HK-2 (cell line): ENCODE data around the gene GTPBP4.
"Not testable (repeated sequence)": the region's sequence is repeated elsewhere in the genome, so short reads cannot be mapped to it uniquely, and the experiment has no call there.

Experiments used
- DNase-seq: peaks from one replicate; pipeline ENCODE4 v3.0.0-alpha.2; 2018; ENCODE audit not compliant: unreplicated experiment

GTPBP4 gene

GRCh38 chr10:988667-989545 lies 672 bp downstream of the GTPBP4 start:
- DNase-seq, result no peak

- no peak for DNase-seq
These were observed 2.6 kb downstream of the GTPBP4 start for GRCh38 chr10:990808-991207.

GRCh38 chr10:992467-992866 lies 4.2 kb downstream of the GTPBP4 start:
- DNase-seq, result no peak

- DNase-seq, result no peak
These were observed 4.6 kb downstream of the GTPBP4 start for GRCh38 chr10:992871-993270.

GRCh38 chr10:994836-995558 lies 6.8 kb downstream of the GTPBP4 start:
- DNase-seq, result no peak

GRCh38 chr10:995559-995926 lies 7.3 kb downstream of the GTPBP4 start:
- no peak for DNase-seq

GRCh38 chr10:996031-996430 lies 7.8 kb downstream of the GTPBP4 start:
- DNase-seq, result no peak

GRCh38 chr10:997266-998022 lies 9.2 kb downstream of the GTPBP4 start:
- DNase-seq, result no peak

- DNase-seq, result no peak
These were observed 14.3 kb downstream of the GTPBP4 start for GRCh38 chr10:1002425-1003006.

- no peak for DNase-seq
These were observed 15.8 kb downstream of the GTPBP4 start for GRCh38 chr10:1003884-1004670.

- DNase-seq, result no peak
These were observed 18.3 kb downstream of the GTPBP4 start for GRCh38 chr10:1006573-1006972.

GRCh38 chr10:1007583-1007982 lies 19.3 kb downstream of the GTPBP4 start:
- no peak for DNase-seq

- DNase-seq, result no peak
These were observed 20.8 kb downstream of the GTPBP4 start for GRCh38 chr10:1009071-1009494.

GRCh38 chr10:1009947-1010346 lies 21.7 kb downstream of the GTPBP4 start:
- DNase-seq, result not testable (repeated sequence)

GRCh38 chr10:1010703-1011102 lies 22.5 kb downstream of the GTPBP4 start:
- DNase-seq, result no peak

GRCh38 chr10:1011696-1012095 lies 23.5 kb downstream of the GTPBP4 start:
- no peak for DNase-seq

GRCh38 chr10:1015688-1016087 lies 27.5 kb downstream of the GTPBP4 start:
- no peak for DNase-seq

- no peak for DNase-seq
These were observed 31.1 kb downstream of the GTPBP4 start for GRCh38 chr10:1019362-1019761.

GRCh38 chr10:1020460-1020859 lies 32.2 kb downstream of the GTPBP4 start:
- no peak for DNase-seq

GRCh38 chr10:1020958-1021357 lies 32.7 kb downstream of the GTPBP4 start:
- no peak for DNase-seq

- no peak for DNase-seq
These were observed 34.2 kb downstream of the GTPBP4 start for GRCh38 chr10:1022413-1022812.
